Pulmonary artery endothelial cell (primary cell): ENCODE measurements around the gene CDK15. TPM values are rescaled to one million over a fixed set of nuclear protein-coding genes. Genes with fewer than 3 reads are reported as not detected.

Source experiments
- DNase-seq: peaks from one replicate; pipeline ENCODE4 v3.0.0-alpha.2; 2011; ENCODE audit warnings: low read depth, low spot score
- total RNA-seq: library from RNA; depleted of rRNA; stranded (reverse); fragments of >200 nt; gene quantifications from 2 replicates; pipeline ENCODE4 v1.2.3, GENCODE V29; 2014

The CDK15 gene
- total RNA-seq, 1 donor from 2014 or later, result not detected

- DNase-seq, result no peak
Observed at GRCh38 chr2:201936817-201937216, 130.5 kb downstream of the CDK15 start.

- no peak for DNase-seq
Observed at GRCh38 chr2:201937343-201937742, 131.0 kb downstream of the CDK15 start.

- DNase-seq, result no peak
Observed at GRCh38 chr2:201938156-201938775, 131.9 kb downstream of the CDK15 start.

- no peak for DNase-seq
Observed at GRCh38 chr2:201938781-201939180, 132.4 kb downstream of the CDK15 start.

GRCh38 chr2:201939453-201939941 lies 133.2 kb downstream of the CDK15 start:
- no peak for DNase-seq

- no peak for DNase-seq
Observed at GRCh38 chr2:201942531-201942930, 136.2 kb downstream of the CDK15 start.

Other genes with a start within 250 kb of the CDK15 start
- 31.5 and 81.9 TPM in 2 replicates for gene TMEM237, start 163.0 kb upstream of the CDK15 start, total RNA-seq
- 9.0 TPM in 2 replicates for gene MPP4, start 107.9 kb upstream of the CDK15 start, total RNA-seq
- 36.1 and 42.5 TPM in 2 replicates for gene ALS2, start 25.6 kb upstream of the CDK15 start, total RNA-seq
- 0.33 and 0.35 TPM in 2 replicates for gene FZD7, start 227.3 kb downstream of the CDK15 start, total RNA-seq